ENCODE data around the gene BTBD8. TPM values are rescaled to one million over a fixed set of nuclear protein-coding genes. Genes with fewer than 3 reads are reported as not detected.

Gene BTBD8
- total RNA-seq, 1 experiment from 2014 or later, result 2.8 TPM

- TF ChIP-seq EGR1 (IDR thresholded peaks at IDR 0.05; ENCODE audit: low read depth) (no peak), EZH2 (IDR thresholded peaks at IDR 0.05) (no peak), SP1 (IDR thresholded peaks at IDR 0.05; ENCODE audit: low read depth) (no peak), CEBPB (IDR thresholded peaks at IDR 0.05; ENCODE audit: low read depth) (no peak), RAD21 (IDR thresholded peaks at IDR 0.05; ENCODE audit: low read depth) (no peak), ZFX (IDR thresholded peaks at IDR 0.05) (no peak), SRF (IDR thresholded peaks at IDR 0.05; ENCODE audit: low read depth) (no peak), POLR2A (IDR thresholded peaks at IDR 0.05; ENCODE audit: borderline replicate concordance, extremely low read depth, insufficient read depth, insufficient read length) (no peak)
- H3K79me2 ChIP-seq (ENCODE audit: insufficient read depth, low read length), result no peaks in the 10 kb centered on the region
- H2AFZ ChIP-seq (ENCODE audit: low read depth, low read length, poor library complexity, severe bottlenecking), result no peak overlapping the region
- ChIA-PET CTCF (no interaction called here), POLR2A (no interaction called here), RAD21 (ENCODE audit: low non-redundant PET in 1 of 2, low total read pairs in 2 of 2, uncharacterized antibody in 2 of 2, unreplicated experiment in 2 of 2) (no interaction called here)
- H3K4me2 ChIP-seq (ENCODE audit: low read length), result no peak overlapping the region
- no peaks in the 10 kb centered on the region for H3K9me2 ChIP-seq (ENCODE audit: insufficient read depth)
- intact Hi-C loops (cut with micrococcal nuclease), result no loop called here
- no peaks in the 10 kb centered on the region for H3K27me3 ChIP-seq (ENCODE audit: insufficient read depth, low read length)
- no peak overlapping the region for H3K27ac ChIP-seq (ENCODE audit: low read depth, low read length)
- no peak overlapping the region for H3K9ac ChIP-seq (ENCODE audit: low read length)
- H3K36me3 ChIP-seq (ENCODE audit: control insufficient read depth in 1 of 2, insufficient read depth in 2 of 2, low read length in 2 of 2), result no peaks in the 10 kb centered on the region
- DNase-seq (ENCODE audit: low read depth, low spot score) (no peak), ATAC-seq (no peak)
- no peaks in the 10 kb centered on the region for H4K20me1 ChIP-seq (ENCODE audit: insufficient read depth)
- no TSS peak for BruUV-seq (replicated peaks)
- no peak overlapping the region for H3K4me3 ChIP-seq (replicated peaks in 1 of 2; ENCODE audit: low read depth in 1 of 2, low read length in 2 of 2)
- H3K9me3 ChIP-seq (ENCODE audit: control insufficient read depth in 1 of 2, insufficient read depth in 1 of 2, low read depth in 1 of 2, low read length in 2 of 2), result no peaks in the 10 kb centered on the region
- no peaks in the 10 kb centered on the region for H3K4me1 ChIP-seq (ENCODE audit: control insufficient read depth in 1 of 2, insufficient read depth in 2 of 2, low read length in 2 of 2)
Measured at GRCh38 chr1:92045766-92046495, 34.2 kb upstream of the BTBD8 start.

- Histone ChIP-seq H3K4me3 (replicated peaks in 1 of 2; ENCODE audit: low read depth in 1 of 2, low read length in 2 of 2) (no peak overlapping the region), H3K79me2 (ENCODE audit: insufficient read depth, low read length) (no peaks in the 10 kb centered on the region), H4K20me1 (ENCODE audit: insufficient read depth) (no peaks in the 10 kb centered on the region), H3K27ac (ENCODE audit: low read depth, low read length) (no peak overlapping the region), H2AFZ (ENCODE audit: low read depth, low read length, poor library complexity, severe bottlenecking) (no peak overlapping the region), H3K36me3 (ENCODE audit: control insufficient read depth in 1 of 2, insufficient read depth in 2 of 2, low read length in 2 of 2) (no peaks in the 10 kb centered on the region), H3K9me3 (ENCODE audit: control insufficient read depth in 1 of 2, insufficient read depth in 1 of 2, low read depth in 1 of 2, low read length in 2 of 2) (no peaks in the 10 kb centered on the region), H3K4me1 (ENCODE audit: control insufficient read depth in 1 of 2, insufficient read depth in 2 of 2, low read length in 2 of 2) (no peaks in the 10 kb centered on the region), H3K27me3 (ENCODE audit: insufficient read depth, low read length) (no peaks in the 10 kb centered on the region), H3K9me2 (ENCODE audit: insufficient read depth) (no peaks in the 10 kb centered on the region), H3K4me2 (ENCODE audit: low read length) (no peak overlapping the region), H3K9ac (ENCODE audit: low read length) (no peak overlapping the region)
- POLR2A ChIA-PET, result no interaction called here
- no TSS peak for BruUV-seq (replicated peaks)
- intact Hi-C loops (cut with micrococcal nuclease), result no loop called here
- TF ChIP-seq REST (IDR thresholded peaks at IDR 0.05; ENCODE audit: low read depth) (no peak), EZH2phosphoT487 (IDR thresholded peaks at IDR 0.05; ENCODE audit: borderline replicate concordance) (no peak), SIN3A (IDR thresholded peaks at IDR 0.05; ENCODE audit: low read depth) (no peak), POLR2A (IDR thresholded peaks at IDR 0.05; ENCODE audit: borderline replicate concordance, extremely low read depth, insufficient read depth, insufficient read length) (no peak), ELF1 (IDR thresholded peaks at IDR 0.05; ENCODE audit: borderline replicate concordance, low read depth) (no peak), YY1 (IDR thresholded peaks at IDR 0.05; ENCODE audit: extremely low read depth, insufficient replicate concordance, low read depth, low read length) (no peak), POLR2AphosphoS5 (IDR thresholded peaks at IDR 0.05; ENCODE audit: low read depth, low read length) (no peak), RAD21 (IDR thresholded peaks at IDR 0.05; ENCODE audit: low read depth) (no peak)
- no peak for ATAC-seq
- DNase-seq (ENCODE audit: low read depth, low spot score), result no peak
- RAD21 ChIA-PET (ENCODE audit: low non-redundant PET in 1 of 2, low total read pairs in 2 of 2, uncharacterized antibody in 2 of 2, unreplicated experiment in 2 of 2), result no interaction called here
- CTCF ChIA-PET, result no interaction called here
Measured at GRCh38 chr1:92051948-92052347, 28.2 kb upstream of the BTBD8 start.

Data from HCT116 (cell line).